Measurements from ENCODE around the gene STYX.

DNA sequence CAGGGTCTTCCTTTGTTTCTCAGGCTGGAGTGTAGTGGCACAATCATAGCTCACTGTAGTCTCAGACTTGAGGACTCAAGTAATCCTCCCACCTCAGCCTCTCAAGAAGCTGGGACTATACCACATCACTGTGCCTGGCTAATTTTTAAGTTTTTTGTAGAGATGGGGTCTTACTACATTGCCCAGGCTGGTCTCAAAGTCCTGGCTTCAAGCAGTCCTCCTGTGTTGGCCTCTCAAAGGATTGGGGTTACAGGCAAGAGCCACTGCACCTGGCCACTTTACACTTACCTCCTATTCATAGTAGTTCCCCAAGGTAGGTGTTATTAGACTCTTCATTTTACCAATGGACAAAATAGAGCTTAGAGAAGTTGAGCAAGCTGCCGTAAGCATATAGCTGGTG is 29.2 kb downstream of the STYX start:
- TF ChIP-seq SP1 (CRISPR knock-in tag; conservative IDR thresholded peaks at IDR 0.05) (no peak), PREB (CRISPR knock-in tag; IDR thresholded peaks at IDR 0.05; ENCODE audit: borderline replicate concordance) (no peak)
- TF ChIP-seq, protein P1, sequence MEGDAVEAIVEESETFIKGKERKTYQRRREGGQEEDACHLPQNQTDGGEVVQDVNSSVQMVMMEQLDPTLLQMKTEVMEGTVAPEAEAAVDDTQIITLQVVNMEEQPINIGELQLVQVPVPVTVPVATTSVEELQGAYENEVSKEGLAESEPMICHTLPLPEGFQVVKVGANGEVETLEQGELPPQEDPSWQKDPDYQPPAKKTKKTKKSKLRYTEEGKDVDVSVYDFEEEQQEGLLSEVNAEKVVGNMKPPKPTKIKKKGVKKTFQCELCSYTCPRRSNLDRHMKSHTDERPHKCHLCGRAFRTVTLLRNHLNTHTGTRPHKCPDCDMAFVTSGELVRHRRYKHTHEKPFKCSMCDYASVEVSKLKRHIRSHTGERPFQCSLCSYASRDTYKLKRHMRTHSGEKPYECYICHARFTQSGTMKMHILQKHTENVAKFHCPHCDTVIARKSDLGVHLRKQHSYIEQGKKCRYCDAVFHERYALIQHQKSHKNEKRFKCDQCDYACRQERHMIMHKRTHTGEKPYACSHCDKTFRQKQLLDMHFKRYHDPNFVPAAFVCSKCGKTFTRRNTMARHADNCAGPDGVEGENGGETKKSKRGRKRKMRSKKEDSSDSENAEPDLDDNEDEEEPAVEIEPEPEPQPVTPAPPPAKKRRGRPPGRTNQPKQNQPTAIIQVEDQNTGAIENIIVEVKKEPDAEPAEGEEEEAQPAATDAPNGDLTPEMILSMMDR (IDR thresholded peaks at IDR 0.05) = no peak
